ENCODE measurements around the gene MRPL14.

DNA sequence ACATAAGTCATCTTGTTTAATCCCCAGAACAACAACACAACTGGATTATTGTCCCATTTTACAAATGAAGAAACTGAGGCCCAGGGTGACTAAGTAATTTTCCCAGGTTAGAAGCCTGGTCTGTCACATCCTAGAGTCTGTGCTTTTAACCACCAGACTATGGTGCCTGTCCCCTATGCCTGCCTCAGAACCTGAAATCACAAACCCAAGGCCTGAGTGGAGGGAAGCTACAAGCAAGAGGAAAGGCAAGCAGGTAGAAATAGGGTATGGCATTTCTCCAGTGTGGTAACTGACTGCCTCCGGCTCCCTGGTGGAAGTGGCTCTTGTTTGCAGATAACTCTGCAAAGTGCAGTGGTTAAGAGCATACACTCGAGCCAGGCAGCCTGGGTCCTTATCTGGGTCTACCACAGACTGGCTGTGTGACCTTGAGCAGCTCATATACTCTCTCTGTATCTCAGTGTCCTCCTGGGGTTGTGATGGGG lies 2.6 kb upstream of the MRPL14 start:
- no peak for TF ChIP-seq POLR2A (IDR thresholded peaks at IDR 0.05)
- TF ChIP-seq, protein P1, sequence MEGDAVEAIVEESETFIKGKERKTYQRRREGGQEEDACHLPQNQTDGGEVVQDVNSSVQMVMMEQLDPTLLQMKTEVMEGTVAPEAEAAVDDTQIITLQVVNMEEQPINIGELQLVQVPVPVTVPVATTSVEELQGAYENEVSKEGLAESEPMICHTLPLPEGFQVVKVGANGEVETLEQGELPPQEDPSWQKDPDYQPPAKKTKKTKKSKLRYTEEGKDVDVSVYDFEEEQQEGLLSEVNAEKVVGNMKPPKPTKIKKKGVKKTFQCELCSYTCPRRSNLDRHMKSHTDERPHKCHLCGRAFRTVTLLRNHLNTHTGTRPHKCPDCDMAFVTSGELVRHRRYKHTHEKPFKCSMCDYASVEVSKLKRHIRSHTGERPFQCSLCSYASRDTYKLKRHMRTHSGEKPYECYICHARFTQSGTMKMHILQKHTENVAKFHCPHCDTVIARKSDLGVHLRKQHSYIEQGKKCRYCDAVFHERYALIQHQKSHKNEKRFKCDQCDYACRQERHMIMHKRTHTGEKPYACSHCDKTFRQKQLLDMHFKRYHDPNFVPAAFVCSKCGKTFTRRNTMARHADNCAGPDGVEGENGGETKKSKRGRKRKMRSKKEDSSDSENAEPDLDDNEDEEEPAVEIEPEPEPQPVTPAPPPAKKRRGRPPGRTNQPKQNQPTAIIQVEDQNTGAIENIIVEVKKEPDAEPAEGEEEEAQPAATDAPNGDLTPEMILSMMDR (IDR thresholded peaks at IDR 0.05), result no peak
